GM23338 (cell line): ENCODE results near the gene NPSR1. TPM values are rescaled to one million over a fixed set of nuclear protein-coding genes. Genes with fewer than 3 reads are reported as not detected.

ENCODE experiments used
- ATAC-seq: fragments of 200-7000 bp; cut with Tn5 transposase; 3 replicates; pipeline ENCODE4 v1.9.1; 2020
- DNase-seq: peaks from one replicate; pipeline ENCODE4 v3.0.0-alpha.2; 2015; ENCODE audit warnings: low spot score
- H2AFZ ChIP-seq: fragments of 200-600 bp; sonication (generic); 2 replicates; pipeline ENCODE4 v1.8.0; 2016; ENCODE audit warnings: antibody characterized with exemption, mild to moderate bottlenecking, moderate library complexity
- H3F3A ChIP-seq: fragments of 200-600 bp; sonication (generic); replicated peaks from 2 replicates; pipeline ENCODE4 v1.8.0; 2017; ENCODE audit warnings: antibody characterized with exemption, mixed run types, low read depth
- H3K27ac ChIP-seq: fragments of 200-600 bp; sonication (generic); 2 replicates; pipeline ENCODE4 v1.6.1; 2016; ENCODE audit warnings: low read depth
- H3K27me3 ChIP-seq: fragments of 200-600 bp; sonication (generic); 2 replicates; pipeline ENCODE4 v1.8.0; 2016; ENCODE audit warnings: mild to moderate bottlenecking, mixed run types, moderate library complexity; ENCODE audit not compliant: insufficient read depth
- H3K36me3 ChIP-seq: fragments of 200-600 bp; sonication (generic); 2 replicates; pipeline ENCODE4 v1.8.0; 2016; ENCODE audit warnings: mild to moderate bottlenecking; ENCODE audit not compliant: insufficient read depth
- H3K4me1 ChIP-seq: fragments of 200-600 bp; sonication (generic); 2 replicates; pipeline ENCODE4 v1.8.0; 2016; ENCODE audit warnings: mild to moderate bottlenecking, moderate library complexity; ENCODE audit not compliant: insufficient read depth
- H3K4me2 ChIP-seq: fragments of 200-600 bp; sonication (generic); 2 replicates; pipeline ENCODE4 v1.7.1; 2017; ENCODE audit warnings: mixed run types
- H3K4me3 ChIP-seq: fragments of 200-600 bp; sonication (generic); 2 replicates; pipeline ENCODE4 v1.6.1; 2016; ENCODE audit warnings: mixed run types
- H3K79me2 ChIP-seq: fragments of 200-600 bp; sonication (generic); replicated peaks from 2 replicates; pipeline ENCODE4 v1.8.0; 2017; ENCODE audit warnings: mild to moderate bottlenecking; ENCODE audit not compliant: insufficient read depth
- H3K9me2 ChIP-seq: fragments of 200-600 bp; sonication (generic); 2 replicates; pipeline ENCODE4 v1.8.0; 2017; ENCODE audit not compliant: insufficient read depth
- H4K20me1 ChIP-seq: fragments of 200-600 bp; sonication (generic); replicated peaks from 2 replicates; pipeline ENCODE4 v1.8.0; 2017; ENCODE audit warnings: mild to moderate bottlenecking; ENCODE audit not compliant: insufficient read depth
- H3K27ac Mint-ChIP-seq: 2 replicates; pipeline ENCODE4 v1.8.0; 2020; ENCODE audit warnings: inconsistent platforms, mild to moderate bottlenecking, moderate library complexity, mixed read lengths
- H3K27me3 Mint-ChIP-seq: 3 replicates; pipeline ENCODE4 v1.8.0; 2022; ENCODE audit warnings: low read depth, mild to moderate bottlenecking, moderate library complexity, mixed read lengths, inconsistent platforms; ENCODE audit not compliant: insufficient read depth, poor library complexity
- H3K36me3 Mint-ChIP-seq: 3 replicates; pipeline ENCODE4 v1.8.0; 2021; ENCODE audit warnings: low read depth, mild to moderate bottlenecking, inconsistent platforms, moderate library complexity, mixed read lengths
- H3K4me1 Mint-ChIP-seq: 3 replicates; pipeline ENCODE4 v1.8.0; 2020; ENCODE audit warnings: mild to moderate bottlenecking, inconsistent platforms, mixed read lengths
- H3K4me3 Mint-ChIP-seq: 3 replicates; pipeline ENCODE4 v1.8.0; 2021; ENCODE audit warnings: moderate library complexity, mild to moderate bottlenecking, inconsistent platforms, mixed read lengths
- H3K9me3 Mint-ChIP-seq: 3 replicates; pipeline ENCODE4 v1.8.0; 2020; ENCODE audit warnings: moderate library complexity, mild to moderate bottlenecking, inconsistent platforms, mixed read lengths
- CTCF ChIP-seq, 2 experiments: fragments of 200-600 bp in 1 of 2; sonication (generic) in 1 of 2; conservative IDR thresholded peaks; 2 replicates each; pipeline versions ENCODE4 v1.5.1 to v1.6.1; 2016 to 2017; ENCODE audit warnings: antibody characterized with exemption in 2 of 2, low read depth in 2 of 2, mild to moderate bottlenecking in 2 of 2, moderate library complexity in 1 of 2
- POLR2AphosphoS5 ChIP-seq: IDR thresholded peaks from 2 replicates; pipeline ENCODE4 v1.6.1; 2016; ENCODE audit warnings: antibody characterized with exemption, low read depth
- REST ChIP-seq: IDR thresholded peaks from one replicate; pipeline ENCODE4 v1.6.1; 2018; ENCODE audit warnings: antibody characterized with exemption; ENCODE audit not compliant: unreplicated experiment
- STAT1 ChIP-seq: IDR thresholded peaks from one replicate; pipeline ENCODE4 v1.6.1; 2016; ENCODE audit warnings: antibody characterized with exemption; ENCODE audit not compliant: unreplicated experiment
- ZNF114 ChIP-seq: fragments of 250-450 bp; sonication (Bioruptor Pico); IDR thresholded peaks from 2 replicates; pipeline ENCODE4 v1.5.0; 2020; ENCODE audit warnings: mild to moderate bottlenecking, moderate library complexity
- ZNF331 ChIP-seq: fragments of 250-450 bp; sonication (Bioruptor Pico); IDR thresholded peaks from 2 replicates; pipeline ENCODE4 v1.5.0; 2020; ENCODE audit warnings: low read depth, mild to moderate bottlenecking, moderate library complexity
- polyA plus RNA-seq: library from polyadenylated mRNA; unstranded; fragments of >200 nt; fragmentation: Nextera tagmentation; extraction: Ambion mirVana; gene quantifications from 2 replicates; pipeline ENCODE4 v1.2.1, GENCODE V29; 2016
- total RNA-seq: library from RNA; depleted of rRNA; stranded (reverse); fragments of >200 nt; shearing (Covaris generic); gene quantifications from 2 replicates; pipeline ENCODE4 v1.2.3, GENCODE V29; 2014

NPSR1 gene
- total and polyA plus RNA-seq, 2 experiments from 2014 or later, result not detected

GRCh38 chr7:34747867-34748727, 90.1 kb downstream of the NPSR1 start:
- Mint-ChIP-seq H3K27ac (no peak overlapping the region), H3K4me3 (no peak overlapping the region), H3K9me3 (peaks cover 4% of the 10 kb centered on the region; the same call in 1 of the 3 replicates), H3K4me1 (peaks cover 2% of the 10 kb centered on the region; the same call in 1 of the 3 replicates), H3K27me3 (peaks cover 2% of the 10 kb centered on the region), H3K36me3 (peaks cover 4% of the 10 kb centered on the region; the same call in 2 of the 3 replicates)
- Histone ChIP-seq H3K79me2 (no peaks in the 10 kb centered on the region), H2AFZ (no peak overlapping the region), H4K20me1 (no peaks in the 10 kb centered on the region), H3K4me1 (no peaks in the 10 kb centered on the region), H3K27me3 (no peaks in the 10 kb centered on the region), H3F3A (no peaks in the 10 kb centered on the region), H3K4me3 (no peak overlapping the region), H3K36me3 (no peaks in the 10 kb centered on the region), H3K27ac (no peak overlapping the region), H3K9me2 (no peaks in the 10 kb centered on the region), H3K4me2 (no peak overlapping the region)
- TF ChIP-seq CTCF (conservative IDR thresholded peaks at IDR 0.05; ENCODE audit: low read depth in 2 of 2) (no peak), STAT1 (no peak)
- no peak for ATAC-seq
- peak; percentile 14 for DNase-seq

DNA sequence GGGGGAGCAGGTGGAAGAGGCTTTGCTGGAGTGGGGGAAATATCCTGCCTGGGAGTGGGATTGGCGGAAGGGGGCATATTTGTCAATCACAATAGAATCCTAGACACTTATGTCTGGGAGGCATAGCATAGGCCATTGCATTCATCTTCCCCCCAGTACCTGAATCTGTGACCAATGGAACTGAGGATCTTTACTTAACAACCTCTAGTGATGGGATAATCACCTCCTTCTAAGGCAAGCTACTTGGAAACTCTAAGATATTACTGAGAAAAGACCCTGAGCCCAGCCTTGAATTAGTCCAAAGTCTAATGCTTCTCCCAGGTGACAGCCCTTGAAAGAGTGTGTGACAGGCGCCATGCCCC, 90.7 kb downstream of the NPSR1 start:
- Histone ChIP-seq H3K9me2 (no peaks in the 10 kb centered on the region), H3K36me3 (no peaks in the 10 kb centered on the region), H3K79me2 (no peaks in the 10 kb centered on the region), H3K4me3 (no peak overlapping the region), H2AFZ (no peak overlapping the region), H3F3A (no peaks in the 10 kb centered on the region), H4K20me1 (no peaks in the 10 kb centered on the region), H3K4me1 (no peaks in the 10 kb centered on the region), H3K4me2 (no peak overlapping the region), H3K27me3 (no peaks in the 10 kb centered on the region), H3K27ac (no peak overlapping the region)
- ATAC-seq, result no peak
- Mint-ChIP-seq H3K4me3 (no peak overlapping the region), H3K36me3 (no peaks in the 10 kb centered on the region), H3K4me1 (peaks cover 2% of the 10 kb centered on the region; the same call in 1 of the 3 replicates), H3K27me3 (peaks cover 2% of the 10 kb centered on the region), H3K27ac (no peak overlapping the region), H3K9me3 (no peaks in the 10 kb centered on the region)
- DNase-seq, result no peak
- no peak for TF ChIP-seq POLR2AphosphoS5
- no peak for TF ChIP-seq ZNF114 (CRISPR knock-in tag)
- no peak for TF ChIP-seq CTCF (conservative IDR thresholded peaks at IDR 0.05; ENCODE audit: low read depth in 2 of 2)
- no peak for TF ChIP-seq ZNF331 (CRISPR knock-in tag)
- no peak for TF ChIP-seq REST
